ENCODE results near the gene P2RY8. TPM values are rescaled to one million over a fixed set of nuclear protein-coding genes. Genes with fewer than 3 reads are reported as not detected.

Gene P2RY8
- total RNA-seq, 1 donor = not detected

DNA sequence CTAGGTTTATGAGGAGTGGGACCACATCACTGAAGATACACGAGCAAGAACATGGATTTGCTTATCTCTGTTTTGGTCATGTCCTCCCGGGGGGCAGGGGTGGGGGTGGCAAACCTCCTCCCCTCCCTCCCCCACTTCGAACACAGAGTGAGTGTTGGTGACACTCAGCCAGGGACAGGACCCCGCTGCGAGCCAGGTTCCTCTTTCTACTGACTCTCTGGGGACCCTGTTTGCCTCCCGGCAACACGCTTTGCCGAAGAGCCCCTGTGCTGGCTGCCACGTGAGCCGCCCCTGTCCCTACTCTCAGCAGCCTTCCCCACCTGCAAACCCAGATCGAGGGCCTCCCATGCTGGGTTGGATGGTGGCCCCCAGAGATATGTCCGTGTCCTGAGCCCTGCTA lies 34.7 kb downstream of the P2RY8 start:
- no peak overlapping the region for H3K27ac ChIP-seq (ENCODE audit: low read depth, low read length)
- H3K4me1 ChIP-seq (ENCODE audit: insufficient read depth, low read length) = no peaks in the 10 kb centered on the region
- H4K20me1 ChIP-seq (ENCODE audit: insufficient read depth, low read length) = no peaks in the 10 kb centered on the region
- TF ChIP-seq CTCF (IDR thresholded peaks at IDR 0.05; ENCODE audit: extremely low read depth, low read depth, low read length) = no peak
- no peaks in the 10 kb centered on the region for H3K36me3 ChIP-seq (ENCODE audit: insufficient read depth, low read length)
- H3K79me2 ChIP-seq (ENCODE audit: insufficient read depth, low read length) = no peaks in the 10 kb centered on the region
- no peak overlapping the region for H2AFZ ChIP-seq (ENCODE audit: low read length)
- no peaks in the 10 kb centered on the region for H3K27me3 ChIP-seq (ENCODE audit: insufficient read depth, low read length)
- H3K9me3 ChIP-seq (ENCODE audit: low read depth, low read length) = peaks cover 2% of the 10 kb centered on the region
- H3K4me2 ChIP-seq (ENCODE audit: insufficient read depth, low read length) = no peak overlapping the region
- no peak for DNase-seq (ENCODE audit: insufficient read length, low spot score, missing footprints)
- no peak overlapping the region for H3K4me3 ChIP-seq (ENCODE audit: insufficient read depth, low read length)

GRCh38 chrX:1500701-1501624 lies 36.0 kb downstream of the P2RY8 start:
- DNase-seq (ENCODE audit: insufficient read length, low spot score, missing footprints) = peak; percentile 48
- TF ChIP-seq CTCF (IDR thresholded peaks at IDR 0.05; ENCODE audit: extremely low read depth, low read depth, low read length) = no peak
- Histone ChIP-seq H3K4me3 (ENCODE audit: insufficient read depth, low read length) (no peak overlapping the region), H3K27me3 (ENCODE audit: insufficient read depth, low read length) (no peaks in the 10 kb centered on the region), H3K9me3 (ENCODE audit: low read depth, low read length) (no peaks in the 10 kb centered on the region), H3K27ac (ENCODE audit: low read depth, low read length) (no peak overlapping the region), H3K4me2 (ENCODE audit: insufficient read depth, low read length) (no peak overlapping the region), H3K36me3 (ENCODE audit: insufficient read depth, low read length) (no peaks in the 10 kb centered on the region), H4K20me1 (ENCODE audit: insufficient read depth, low read length) (no peaks in the 10 kb centered on the region), H3K4me1 (ENCODE audit: insufficient read depth, low read length) (no peaks in the 10 kb centered on the region), H3K79me2 (ENCODE audit: insufficient read depth, low read length) (no peaks in the 10 kb centered on the region), H2AFZ (ENCODE audit: low read length) (peak overlapping the region; percentile 76)

- Histone ChIP-seq H3K4me3 (ENCODE audit: insufficient read depth, low read length) (no peak overlapping the region), H3K9me3 (ENCODE audit: low read depth, low read length) (no peaks in the 10 kb centered on the region), H4K20me1 (ENCODE audit: insufficient read depth, low read length) (no peaks in the 10 kb centered on the region), H3K4me1 (ENCODE audit: insufficient read depth, low read length) (no peaks in the 10 kb centered on the region), H3K4me2 (ENCODE audit: insufficient read depth, low read length) (no peak overlapping the region), H3K36me3 (ENCODE audit: insufficient read depth, low read length) (no peaks in the 10 kb centered on the region), H3K79me2 (ENCODE audit: insufficient read depth, low read length) (no peaks in the 10 kb centered on the region), H2AFZ (ENCODE audit: low read length) (no peak overlapping the region), H3K27ac (ENCODE audit: low read depth, low read length) (no peak overlapping the region), H3K27me3 (ENCODE audit: insufficient read depth, low read length) (no peaks in the 10 kb centered on the region)
- no peak for DNase-seq (ENCODE audit: insufficient read length, low spot score, missing footprints)
- TF ChIP-seq CTCF (IDR thresholded peaks at IDR 0.05; ENCODE audit: extremely low read depth, low read depth, low read length) = no peak
Observed at GRCh38 chrX:1496076-1496475, 40.9 kb downstream of the P2RY8 start.

DNA sequence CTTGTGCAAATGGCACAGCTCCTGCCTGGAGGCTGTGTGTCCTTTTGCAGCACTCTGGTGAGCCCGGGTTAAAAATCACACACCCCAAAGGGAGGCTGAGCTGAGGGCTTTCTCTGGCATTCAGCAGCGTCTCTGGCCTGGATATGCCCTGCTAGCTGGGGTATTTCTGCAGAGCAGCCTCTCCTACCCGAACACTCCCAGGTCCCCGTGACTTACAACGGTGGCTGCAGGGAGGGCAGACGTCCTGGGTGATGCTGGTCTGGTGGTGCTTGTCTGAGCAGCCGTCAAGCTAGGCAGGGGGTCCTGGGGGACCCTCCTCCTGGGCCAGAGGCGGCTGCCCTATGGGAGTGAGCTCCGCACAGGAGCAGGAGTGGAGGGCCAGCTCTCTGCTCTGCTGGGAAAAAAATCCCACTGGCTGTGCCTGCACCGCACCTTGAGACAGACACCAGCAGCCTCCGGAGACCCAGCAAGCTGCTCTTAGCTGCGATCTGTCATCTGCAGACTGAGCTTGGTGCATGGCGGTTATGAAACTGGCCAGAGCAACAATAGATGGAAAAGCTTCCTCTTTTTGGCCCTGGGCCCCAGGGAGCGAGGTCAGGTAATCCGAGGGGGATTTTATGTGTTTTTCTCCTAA lies 43.0 kb downstream of the P2RY8 start:
- no peaks in the 10 kb centered on the region for H4K20me1 ChIP-seq (ENCODE audit: insufficient read depth, low read length)
- DNase-seq (ENCODE audit: insufficient read length, low spot score, missing footprints) = no peak
- no peaks in the 10 kb centered on the region for H3K79me2 ChIP-seq (ENCODE audit: insufficient read depth, low read length)
- no peaks in the 10 kb centered on the region for H3K27me3 ChIP-seq (ENCODE audit: insufficient read depth, low read length)
- no peak overlapping the region for H2AFZ ChIP-seq (ENCODE audit: low read length)
- TF ChIP-seq CTCF (IDR thresholded peaks at IDR 0.05; ENCODE audit: extremely low read depth, low read depth, low read length) = no peak
- no peak overlapping the region for H3K4me2 ChIP-seq (ENCODE audit: insufficient read depth, low read length)
- no peaks in the 10 kb centered on the region for H3K9me3 ChIP-seq (ENCODE audit: low read depth, low read length)
- no peaks in the 10 kb centered on the region for H3K36me3 ChIP-seq (ENCODE audit: insufficient read depth, low read length)
- no peak overlapping the region for H3K27ac ChIP-seq (ENCODE audit: low read depth, low read length)
- H3K4me3 ChIP-seq (ENCODE audit: insufficient read depth, low read length) = no peak overlapping the region
- H3K4me1 ChIP-seq (ENCODE audit: insufficient read depth, low read length) = no peaks in the 10 kb centered on the region
